GM21367 (cell line): ENCODE data around the gene CDC20.

Experiments used
- ATAC-seq: cut with Tn5 transposase; IDR thresholded peaks from one replicate; pipeline ENCODE4 v1.9.1; 2021; ENCODE audit not compliant: unreplicated experiment

The CDC20 gene

GRCh38 chr1:43327549-43328292, 31.1 kb upstream of the CDC20 start:
- no peak for ATAC-seq

- no peak for ATAC-seq
These were observed 28.6 kb upstream of the CDC20 start for GRCh38 chr1:43329995-43330751.

- ATAC-seq = no peak
These were observed 27.1 kb upstream of the CDC20 start for GRCh38 chr1:43331688-43332087.

- no peak for ATAC-seq
These were observed 24.2 kb upstream of the CDC20 start for GRCh38 chr1:43334453-43335205.

GRCh38 chr1:43337588-43337987, 21.2 kb upstream of the CDC20 start, which contains the start of gene MPL:
Gene MPL, plus strand, starts transcription at chr1:43337818. Its CDS starts 31 bp downstream, at chr1:43337849.
- no peak for ATAC-seq

GRCh38 chr1:43338001-43338400, 20.8 kb upstream of the CDC20 start:
- no peak for ATAC-seq

- no peak for ATAC-seq
These were observed 19.1 kb upstream of the CDC20 start for GRCh38 chr1:43339584-43340232.

GRCh38 chr1:43340559-43340958, 18.2 kb upstream of the CDC20 start:
- ATAC-seq = no peak

- no peak for ATAC-seq
These were observed 14.4 kb upstream of the CDC20 start for GRCh38 chr1:43344267-43344850.

GRCh38 chr1:43345120-43345519, 13.7 kb upstream of the CDC20 start:
- no peak for ATAC-seq

- no peak for ATAC-seq
These were observed 12.1 kb upstream of the CDC20 start for GRCh38 chr1:43346636-43347035.

GRCh38 chr1:43348343-43348808, 10.4 kb upstream of the CDC20 start:
- no peak for ATAC-seq

GRCh38 chr1:43348809-43349593, 9.8 kb upstream of the CDC20 start:
- no peak for ATAC-seq

GRCh38 chr1:43349594-43350306, 9.0 kb upstream of the CDC20 start:
- no peak for ATAC-seq

- ATAC-seq = no peak
These were observed 7.8 kb upstream of the CDC20 start for GRCh38 chr1:43350976-43351375.

- no peak for ATAC-seq
These were observed 7.1 kb upstream of the CDC20 start for GRCh38 chr1:43351421-43352350.

- no peak for ATAC-seq
These were observed 6.5 kb upstream of the CDC20 start for GRCh38 chr1:43352351-43352705.

- ATAC-seq = no peak
These were observed 5.9 kb upstream of the CDC20 start for GRCh38 chr1:43352881-43353280.
